Esophagus squamous epithelium (tissue), 4 donors: Measurements from ENCODE around the gene DYNC1I1.

Experiments
- POLR2A ChIP-seq, 4 donors: fragments of 450-650 bp; IDR thresholded peaks; one replicate each; pipeline ENCODE4 v1.6.1; 2017; ENCODE audit warnings: antibody characterized with exemption in 4 of 4, mild to moderate bottlenecking in 4 of 4, moderate library complexity in 3 of 4
- TF ChIP-seq, protein P1 (sequence below), 6 experiments: fragments of 450-650 bp in 4 of 6; fragments of 200-600 bp in 2 of 6; sonication (generic) in 2 of 6; IDR thresholded peaks; one replicate each; pipeline ENCODE4 v1.5.1; 2016 to 2019; ENCODE audit warnings: antibody characterized with exemption in 6 of 6, mild to moderate bottlenecking in 4 of 6, moderate library complexity in 4 of 6

GRCh38 chr7:95931460-95932232 lies 159.3 kb downstream of the DYNC1I1 start:
- TF ChIP-seq POLR2A (IDR thresholded peaks at IDR 0.05), result no peak
- TF ChIP-seq, protein P1, sequence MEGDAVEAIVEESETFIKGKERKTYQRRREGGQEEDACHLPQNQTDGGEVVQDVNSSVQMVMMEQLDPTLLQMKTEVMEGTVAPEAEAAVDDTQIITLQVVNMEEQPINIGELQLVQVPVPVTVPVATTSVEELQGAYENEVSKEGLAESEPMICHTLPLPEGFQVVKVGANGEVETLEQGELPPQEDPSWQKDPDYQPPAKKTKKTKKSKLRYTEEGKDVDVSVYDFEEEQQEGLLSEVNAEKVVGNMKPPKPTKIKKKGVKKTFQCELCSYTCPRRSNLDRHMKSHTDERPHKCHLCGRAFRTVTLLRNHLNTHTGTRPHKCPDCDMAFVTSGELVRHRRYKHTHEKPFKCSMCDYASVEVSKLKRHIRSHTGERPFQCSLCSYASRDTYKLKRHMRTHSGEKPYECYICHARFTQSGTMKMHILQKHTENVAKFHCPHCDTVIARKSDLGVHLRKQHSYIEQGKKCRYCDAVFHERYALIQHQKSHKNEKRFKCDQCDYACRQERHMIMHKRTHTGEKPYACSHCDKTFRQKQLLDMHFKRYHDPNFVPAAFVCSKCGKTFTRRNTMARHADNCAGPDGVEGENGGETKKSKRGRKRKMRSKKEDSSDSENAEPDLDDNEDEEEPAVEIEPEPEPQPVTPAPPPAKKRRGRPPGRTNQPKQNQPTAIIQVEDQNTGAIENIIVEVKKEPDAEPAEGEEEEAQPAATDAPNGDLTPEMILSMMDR (IDR thresholded peaks at IDR 0.05), result no peak
